Neural cell (in vitro differentiated cells): Measurements from ENCODE around the gene AGBL3.

Experiments used
- EP300 ChIP-seq: fragments of 450-650 bp; conservative IDR thresholded peaks from 2 replicates; pipeline ENCODE4 v1.6.1; 2014; ENCODE audit warnings: antibody characterized with exemption, mild to moderate bottlenecking, moderate library complexity; ENCODE audit not compliant: poor library complexity, severe bottlenecking
- EZH2 ChIP-seq: fragments of 200-600, 300-800 bp; shearing (Covaris generic), sonication (generic); IDR thresholded peaks from 2 replicates; pipeline ENCODE4 v1.6.1; 2014; ENCODE audit warnings: antibody characterized with exemption, low read length, borderline replicate concordance, mild to moderate bottlenecking; ENCODE audit not compliant: insufficient read depth, poor library complexity, severe bottlenecking
- POLR2AphosphoS5 ChIP-seq: IDR thresholded peaks from 2 replicates; pipeline ENCODE4 v1.6.1; 2012
- TAF1 ChIP-seq: IDR thresholded peaks from 2 replicates; pipeline ENCODE4 v1.6.1; 2012; ENCODE audit warnings: low read depth
- TF ChIP-seq, protein P1 (sequence below): IDR thresholded peaks from 2 replicates; pipeline ENCODE4 v1.6.1; 2012; ENCODE audit warnings: borderline replicate concordance
- TF ChIP-seq, protein P2 (sequence below): fragments of 450-650 bp; IDR thresholded peaks from 2 replicates; pipeline ENCODE4 v1.5.1; 2014; ENCODE audit warnings: antibody characterized with exemption, mild to moderate bottlenecking, moderate library complexity; ENCODE audit not compliant: poor library complexity, severe bottlenecking

DNA sequence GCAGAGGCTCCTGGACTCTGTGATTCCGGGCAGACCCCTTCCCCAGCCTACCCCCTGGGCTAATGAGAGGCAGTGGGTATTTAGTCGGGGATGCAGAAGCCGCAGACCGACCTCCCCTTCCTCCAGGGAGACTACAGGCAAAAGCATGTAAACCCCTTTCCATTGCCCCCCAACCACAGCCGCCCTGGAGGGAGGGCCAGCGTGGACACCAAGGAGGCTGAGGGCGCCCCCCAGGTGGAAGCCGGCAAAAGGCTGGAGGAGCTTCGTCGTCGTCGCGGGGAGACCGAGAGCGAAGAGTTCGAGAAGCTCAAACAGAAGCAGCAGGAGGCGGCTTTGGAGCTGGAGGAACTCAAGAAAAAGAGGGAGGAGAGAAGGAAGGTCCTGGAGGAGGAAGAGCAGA lies 39.0 kb upstream of the AGBL3 start:
- TF ChIP-seq, protein P1, sequence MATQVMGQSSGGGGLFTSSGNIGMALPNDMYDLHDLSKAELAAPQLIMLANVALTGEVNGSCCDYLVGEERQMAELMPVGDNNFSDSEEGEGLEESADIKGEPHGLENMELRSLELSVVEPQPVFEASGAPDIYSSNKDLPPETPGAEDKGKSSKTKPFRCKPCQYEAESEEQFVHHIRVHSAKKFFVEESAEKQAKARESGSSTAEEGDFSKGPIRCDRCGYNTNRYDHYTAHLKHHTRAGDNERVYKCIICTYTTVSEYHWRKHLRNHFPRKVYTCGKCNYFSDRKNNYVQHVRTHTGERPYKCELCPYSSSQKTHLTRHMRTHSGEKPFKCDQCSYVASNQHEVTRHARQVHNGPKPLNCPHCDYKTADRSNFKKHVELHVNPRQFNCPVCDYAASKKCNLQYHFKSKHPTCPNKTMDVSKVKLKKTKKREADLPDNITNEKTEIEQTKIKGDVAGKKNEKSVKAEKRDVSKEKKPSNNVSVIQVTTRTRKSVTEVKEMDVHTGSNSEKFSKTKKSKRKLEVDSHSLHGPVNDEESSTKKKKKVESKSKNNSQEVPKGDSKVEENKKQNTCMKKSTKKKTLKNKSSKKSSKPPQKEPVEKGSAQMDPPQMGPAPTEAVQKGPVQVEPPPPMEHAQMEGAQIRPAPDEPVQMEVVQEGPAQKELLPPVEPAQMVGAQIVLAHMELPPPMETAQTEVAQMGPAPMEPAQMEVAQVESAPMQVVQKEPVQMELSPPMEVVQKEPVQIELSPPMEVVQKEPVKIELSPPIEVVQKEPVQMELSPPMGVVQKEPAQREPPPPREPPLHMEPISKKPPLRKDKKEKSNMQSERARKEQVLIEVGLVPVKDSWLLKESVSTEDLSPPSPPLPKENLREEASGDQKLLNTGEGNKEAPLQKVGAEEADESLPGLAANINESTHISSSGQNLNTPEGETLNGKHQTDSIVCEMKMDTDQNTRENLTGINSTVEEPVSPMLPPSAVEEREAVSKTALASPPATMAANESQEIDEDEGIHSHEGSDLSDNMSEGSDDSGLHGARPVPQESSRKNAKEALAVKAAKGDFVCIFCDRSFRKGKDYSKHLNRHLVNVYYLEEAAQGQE: no peak
- TF ChIP-seq EP300 (no peak), EZH2 (no peak), POLR2AphosphoS5 (no peak), TAF1 (no peak)
- TF ChIP-seq, protein P2, sequence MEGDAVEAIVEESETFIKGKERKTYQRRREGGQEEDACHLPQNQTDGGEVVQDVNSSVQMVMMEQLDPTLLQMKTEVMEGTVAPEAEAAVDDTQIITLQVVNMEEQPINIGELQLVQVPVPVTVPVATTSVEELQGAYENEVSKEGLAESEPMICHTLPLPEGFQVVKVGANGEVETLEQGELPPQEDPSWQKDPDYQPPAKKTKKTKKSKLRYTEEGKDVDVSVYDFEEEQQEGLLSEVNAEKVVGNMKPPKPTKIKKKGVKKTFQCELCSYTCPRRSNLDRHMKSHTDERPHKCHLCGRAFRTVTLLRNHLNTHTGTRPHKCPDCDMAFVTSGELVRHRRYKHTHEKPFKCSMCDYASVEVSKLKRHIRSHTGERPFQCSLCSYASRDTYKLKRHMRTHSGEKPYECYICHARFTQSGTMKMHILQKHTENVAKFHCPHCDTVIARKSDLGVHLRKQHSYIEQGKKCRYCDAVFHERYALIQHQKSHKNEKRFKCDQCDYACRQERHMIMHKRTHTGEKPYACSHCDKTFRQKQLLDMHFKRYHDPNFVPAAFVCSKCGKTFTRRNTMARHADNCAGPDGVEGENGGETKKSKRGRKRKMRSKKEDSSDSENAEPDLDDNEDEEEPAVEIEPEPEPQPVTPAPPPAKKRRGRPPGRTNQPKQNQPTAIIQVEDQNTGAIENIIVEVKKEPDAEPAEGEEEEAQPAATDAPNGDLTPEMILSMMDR: no peak
